SH-SY5Y (cell line): Measurements from ENCODE around the gene UFD1.

ENCODE experiments used
- GATA2 ChIP-seq: IDR thresholded peaks from 2 replicates; pipeline ENCODE4 v1.6.1; 2011; ENCODE audit warnings: mild to moderate bottlenecking, low read depth, low read length
- GATA3 ChIP-seq: IDR thresholded peaks from 2 replicates; pipeline ENCODE4 v1.6.1; 2011; ENCODE audit warnings: low read depth, mild to moderate bottlenecking, low read length, moderate library complexity

GRCh38 chr22:19488285-19488684, 9.3 kb upstream of the UFD1 start:
- no peak for TF ChIP-seq GATA2
- no peak for TF ChIP-seq GATA3
